GM18498 (cell line): ENCODE measurements around the gene UNK.

Source experiments
- ATAC-seq: cut with Tn5 transposase; IDR thresholded peaks from one replicate; pipeline ENCODE4 v1.9.1; 2021; ENCODE audit warnings: mild to moderate bottlenecking, moderate library complexity; ENCODE audit not compliant: unreplicated experiment

The UNK gene

DNA sequence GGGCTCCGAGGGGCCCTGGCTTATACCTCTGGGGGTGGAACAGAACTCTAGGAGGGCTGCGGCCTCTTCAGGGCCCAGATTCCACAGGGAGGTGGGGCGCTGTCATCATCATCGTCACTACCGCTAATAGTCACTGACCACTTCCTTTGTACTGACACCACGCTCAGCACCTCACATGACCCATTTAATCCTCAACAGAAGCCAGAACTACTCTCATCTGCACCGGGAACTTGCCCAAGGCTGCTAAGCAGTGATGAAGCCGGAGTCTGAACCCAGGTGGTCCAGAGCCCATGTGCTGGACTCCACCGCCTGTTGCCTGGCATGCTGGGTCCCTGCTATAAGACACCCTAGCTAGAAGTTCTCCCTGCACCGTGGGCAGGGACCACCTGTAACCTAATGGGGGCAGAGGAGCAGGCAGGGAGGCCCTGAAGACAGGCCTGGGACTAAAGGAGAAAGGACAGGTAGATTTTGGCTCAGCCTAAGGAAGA is 47.6 kb downstream of the UNK start:
- no peak for ATAC-seq

- ATAC-seq, result no peak
Measured at GRCh38 chr17:75832652-75833400, 48.2 kb downstream of the UNK start.

- no peak for ATAC-seq
Measured at GRCh38 chr17:75834279-75834920, 49.8 kb downstream of the UNK start.

DNA sequence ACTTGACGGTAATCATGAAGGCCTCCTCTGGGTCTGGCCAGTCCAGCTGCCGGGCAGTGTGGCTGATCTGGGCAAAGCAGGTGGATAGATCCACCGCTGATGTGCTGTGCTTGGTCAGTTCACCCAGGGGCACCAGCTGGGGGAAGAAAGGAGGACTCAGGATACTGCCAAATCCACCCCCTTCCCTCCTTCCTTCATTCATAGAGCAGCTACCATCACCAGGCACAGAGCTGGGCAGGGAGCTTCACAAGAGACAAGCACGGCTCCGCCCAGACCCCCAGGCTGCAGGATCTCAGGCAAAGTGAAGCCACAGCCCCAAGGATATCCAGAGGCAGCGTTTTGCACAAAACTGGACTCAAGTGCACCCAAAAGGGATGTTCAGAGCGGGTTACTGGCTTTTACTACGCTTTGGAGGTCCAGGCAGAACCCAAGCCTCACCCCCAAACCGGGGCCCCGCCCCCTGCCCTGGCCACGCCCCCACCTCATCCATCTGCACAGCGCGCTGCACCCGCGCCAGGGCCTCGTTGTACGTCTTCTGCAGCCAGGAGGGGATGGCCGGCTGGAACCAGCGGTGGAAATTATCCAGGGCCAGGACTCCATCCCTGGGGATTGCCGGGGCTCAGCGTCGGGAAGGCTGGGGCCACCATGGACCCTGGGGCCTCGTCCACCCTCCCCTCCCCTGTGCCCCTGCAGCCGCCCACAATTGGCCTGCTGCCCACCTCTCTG is 50.5 kb downstream of the UNK start:
- no peak for ATAC-seq

DNA sequence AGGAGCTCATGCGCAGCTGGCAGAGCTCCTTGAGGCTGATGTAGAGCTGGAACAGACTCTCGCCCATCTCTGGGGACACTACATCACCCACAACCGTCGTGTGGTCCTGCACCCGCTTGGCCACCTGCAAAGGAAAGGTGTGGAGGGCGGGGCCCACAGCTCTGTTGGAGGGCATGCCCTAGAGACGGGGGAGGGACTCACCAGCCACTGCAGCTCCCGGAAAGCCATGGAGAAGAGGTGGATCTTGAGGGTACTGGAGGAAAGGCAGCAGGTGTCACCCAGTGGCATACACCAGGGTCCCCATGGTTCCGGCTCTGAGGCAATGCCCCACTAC is 51.0 kb downstream of the UNK start:
- ATAC-seq, result no peak

- ATAC-seq, result no peak
Measured at GRCh38 chr17:75836605-75837004, 52.0 kb downstream of the UNK start.

DNA sequence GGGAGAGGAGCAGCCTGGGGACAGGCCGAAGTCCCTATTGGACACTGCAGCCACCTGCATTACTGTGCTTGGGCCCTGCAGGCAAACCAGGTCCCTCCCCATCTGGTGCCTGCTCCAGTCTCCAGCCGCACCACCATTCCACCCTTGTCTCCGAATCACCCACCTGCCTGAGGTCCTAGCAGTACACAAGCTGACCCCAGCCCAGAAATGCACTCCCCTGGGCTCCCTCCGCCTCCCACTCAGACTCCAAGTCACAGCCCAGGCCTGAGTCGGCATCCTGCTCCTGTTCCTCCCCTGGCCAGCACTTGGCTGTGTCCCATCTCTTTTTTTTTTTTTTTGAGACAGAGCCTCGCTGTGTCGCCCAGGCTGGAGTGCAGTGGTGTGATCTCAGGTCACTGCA is 53.3 kb downstream of the UNK start:
- ATAC-seq, result no peak

GRCh38 chr17:75838410-75838809 is 53.8 kb downstream of the UNK start:
- ATAC-seq, result no peak

DNA sequence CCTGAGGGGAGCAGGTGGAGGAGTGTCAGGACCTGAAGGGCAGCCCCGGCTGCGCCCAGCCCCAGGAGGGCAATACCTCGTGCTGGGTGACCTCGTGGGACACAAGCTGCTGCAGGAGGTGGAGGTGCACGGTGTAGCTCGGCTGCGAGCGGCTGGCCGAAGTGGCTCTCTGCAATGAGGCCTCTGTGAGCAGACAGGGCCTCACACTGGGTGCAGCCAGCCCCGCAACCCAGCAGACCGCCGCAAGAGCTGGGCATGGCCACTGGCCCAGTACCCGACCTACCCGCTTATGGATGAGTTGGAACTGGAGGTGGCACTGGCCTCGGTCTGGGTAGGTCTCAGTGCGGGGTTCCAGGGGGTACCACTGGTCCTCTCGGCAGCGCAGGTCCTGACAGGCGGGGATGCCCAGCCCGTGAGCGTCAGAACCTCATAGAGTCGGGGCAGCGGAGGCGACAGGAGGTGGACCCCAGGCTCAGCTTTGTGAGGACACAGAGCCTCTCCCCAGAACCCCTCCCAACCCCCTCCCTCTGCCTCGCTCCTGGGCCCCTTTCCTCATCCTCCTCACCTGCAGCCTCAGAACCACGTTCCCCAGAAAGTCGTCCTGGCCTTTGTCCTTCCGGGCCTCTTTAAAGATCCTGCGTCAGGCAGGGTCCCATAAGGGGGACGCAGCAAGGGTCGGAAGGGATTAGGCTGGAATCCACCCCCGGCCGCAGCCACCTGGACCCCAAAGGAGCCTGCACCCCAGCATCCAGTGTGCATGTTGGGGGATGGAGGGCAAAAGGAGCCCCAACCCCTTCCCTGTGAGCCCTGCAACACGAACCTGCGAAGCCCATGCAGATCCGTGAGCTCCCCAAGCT is 55.6 kb downstream of the UNK start:
- ATAC-seq, result no peak

GRCh38 chr17:75840799-75841164 is 56.2 kb downstream of the UNK start:
- no peak for ATAC-seq

DNA sequence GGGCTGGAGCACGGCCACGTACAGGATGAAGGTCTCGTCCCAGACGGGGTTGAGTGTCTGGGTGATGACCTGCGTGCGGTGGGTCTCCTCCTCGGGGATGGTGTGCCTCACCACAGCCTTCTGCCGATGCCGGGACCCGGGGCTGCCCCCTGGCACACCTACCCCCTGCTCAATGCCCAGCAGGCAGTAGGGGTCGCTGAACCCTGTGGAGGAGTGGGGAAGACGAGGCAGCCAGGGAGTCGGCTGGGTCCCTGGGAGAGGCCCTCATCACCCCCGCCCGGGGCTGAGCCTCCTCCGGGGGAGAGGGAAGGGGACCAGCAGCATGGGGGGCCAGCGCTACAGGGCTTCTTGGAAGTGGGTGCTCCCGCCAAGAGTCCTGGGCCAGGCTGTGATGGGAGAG is 57.8 kb downstream of the UNK start:
- ATAC-seq, result no peak

- no peak for ATAC-seq
Measured at GRCh38 chr17:75842963-75843576, 58.5 kb downstream of the UNK start.

DNA sequence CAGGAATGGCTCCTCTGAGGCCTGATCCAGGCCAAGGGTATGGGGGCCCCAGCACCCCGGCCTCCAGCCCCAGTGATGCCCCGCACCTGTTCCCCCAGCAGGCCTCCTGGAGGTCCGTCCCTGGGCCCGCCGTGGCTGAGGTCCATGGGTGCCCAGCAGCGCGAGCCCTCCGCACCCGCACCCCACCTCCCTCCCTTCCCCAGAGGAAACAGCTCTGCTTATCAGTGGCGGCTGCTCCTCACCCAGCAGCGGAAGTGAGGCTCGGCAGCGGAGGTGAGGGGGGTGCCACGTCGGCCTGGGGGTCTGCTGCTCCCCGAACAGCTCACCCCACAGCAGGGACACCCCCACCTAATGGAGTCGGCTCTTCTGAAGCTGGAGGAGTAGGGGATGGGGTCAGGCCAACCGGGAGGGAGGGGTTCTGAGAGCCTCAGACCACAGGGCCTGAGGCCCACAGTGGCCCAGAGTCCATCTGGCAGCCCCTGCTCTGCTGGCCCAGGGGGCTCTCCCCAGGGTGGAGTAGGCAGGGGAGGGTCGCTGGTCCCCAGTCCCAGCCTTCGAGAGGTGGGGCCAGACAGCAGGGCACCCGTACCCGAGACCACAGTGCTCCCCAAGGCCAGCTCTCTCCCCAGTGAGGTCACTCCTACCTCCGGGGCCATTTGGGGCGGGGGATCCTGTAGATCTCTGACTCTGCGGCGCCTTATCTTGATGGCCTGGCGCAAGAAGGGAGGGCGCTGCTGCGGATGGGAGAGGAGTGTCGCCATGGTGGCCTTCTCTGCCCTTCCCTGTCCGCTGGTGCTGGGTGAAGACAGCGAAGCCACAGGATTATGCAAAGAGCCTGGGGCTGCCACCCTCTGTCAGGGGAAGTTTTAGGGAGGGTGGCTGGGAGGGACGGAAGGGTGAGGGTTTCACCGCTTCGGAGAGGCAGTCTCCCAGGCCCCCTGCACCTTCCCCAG is 59.2 kb downstream of the UNK start, which contains the start of gene UNC13D:
TSS of gene UNC13D (minus strand) at position 828 of the 953 bp plus-strand sequence. CDS start at position 761, 67 bp downstream.
- no peak for ATAC-seq

- peak; percentile 6 for ATAC-seq
Measured at GRCh38 chr17:75844530-75845057, 60.0 kb downstream of the UNK start.

GRCh38 chr17:75845058-75845711 is 60.6 kb downstream of the UNK start:
- peak; percentile 71 for ATAC-seq

GRCh38 chr17:75845933-75846691 is 61.5 kb downstream of the UNK start:
- no peak for ATAC-seq

GRCh38 chr17:75846692-75847613 is 62.3 kb downstream of the UNK start:
- no peak for ATAC-seq
